GM18867 (cell line): ENCODE data around the gene CDC16.
A peak's percentile ranks its signal among the peaks of the same experiment; 100 is the strongest.
"Not testable (repeated sequence)": the region's sequence is repeated elsewhere in the genome, so short reads cannot be mapped to it uniquely, and the experiment has no call there.

Experiments
- ATAC-seq: cut with Tn5 transposase; IDR thresholded peaks from one replicate; pipeline ENCODE4 v1.9.1; 2021; ENCODE audit warnings: mild to moderate bottlenecking, moderate library complexity; ENCODE audit not compliant: unreplicated experiment

CDC16 gene

DNA sequence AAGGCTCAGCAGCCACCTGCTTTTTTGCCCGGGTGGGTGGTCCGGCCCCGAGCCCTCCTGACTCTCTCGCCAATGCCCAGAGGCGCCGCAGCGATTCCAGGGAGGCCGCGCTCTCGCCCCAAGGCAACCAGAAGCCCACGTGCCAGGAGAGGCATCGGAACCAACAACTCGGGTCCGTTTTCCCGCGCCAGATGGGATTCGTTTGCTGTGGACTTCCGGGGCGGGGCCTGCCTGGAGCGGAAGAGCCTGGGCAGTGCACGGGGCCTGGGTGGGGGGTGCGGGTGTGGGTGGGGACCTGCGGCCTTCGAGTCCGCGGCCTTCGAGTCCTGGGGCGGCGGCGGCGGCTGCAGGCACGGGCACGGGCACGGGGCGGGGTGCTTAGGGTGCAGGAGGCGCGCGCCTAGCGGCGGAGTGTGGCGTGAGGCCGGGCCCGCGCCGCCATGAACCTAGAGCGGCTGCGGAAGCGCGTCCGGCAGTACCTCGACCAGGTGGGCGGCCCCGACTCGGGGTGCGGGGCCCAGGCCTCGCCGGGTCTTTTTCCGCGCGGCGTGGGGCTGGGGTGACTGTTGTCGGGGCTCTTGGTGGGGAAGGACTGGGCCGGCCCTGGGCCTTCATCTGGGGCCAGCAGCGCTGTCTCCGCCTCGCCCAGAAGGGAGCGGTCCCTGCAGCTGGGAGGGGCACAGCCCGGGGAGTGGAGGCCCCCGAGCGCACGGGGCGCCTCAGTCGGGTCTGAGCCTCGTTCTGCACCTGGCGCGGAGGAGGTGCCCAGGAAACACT is at the start of gene CDC16:
TSS of gene CDC16 (plus strand) at position 253 of the 777 bp plus-strand sequence. CDS start at position 441, 188 bp downstream.
- ATAC-seq: peak; percentile 84

GRCh38 chr13:114185182-114185971 is 49.3 kb upstream of the CDC16 start:
- ATAC-seq: no peak

- ATAC-seq: no peak
Measured at GRCh38 chr13:114194853-114195252, 39.8 kb upstream of the CDC16 start.

- ATAC-seq: no peak
Measured at GRCh38 chr13:114196629-114197028, 38.1 kb upstream of the CDC16 start.

DNA sequence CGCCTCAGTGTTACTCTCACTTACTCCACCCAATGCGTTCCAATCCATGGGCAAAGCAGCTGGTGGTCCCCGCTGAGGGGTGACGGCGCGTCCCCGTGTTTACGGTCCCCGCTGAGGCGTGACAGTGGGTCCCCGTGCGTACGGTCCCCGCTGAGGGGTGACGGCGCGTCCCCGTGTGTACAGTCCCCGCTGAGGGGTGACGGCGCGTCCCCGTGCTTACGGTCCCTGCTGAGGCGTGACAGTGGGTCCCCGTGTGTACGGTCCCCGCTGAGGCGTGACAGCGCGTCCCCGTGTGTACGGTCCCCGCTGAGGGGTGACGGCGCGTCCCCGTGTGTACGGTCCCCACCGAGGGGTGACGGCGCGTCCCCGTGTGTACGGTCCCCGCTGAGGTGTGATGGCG is 36.1 kb upstream of the CDC16 start:
- ATAC-seq: no peak

DNA sequence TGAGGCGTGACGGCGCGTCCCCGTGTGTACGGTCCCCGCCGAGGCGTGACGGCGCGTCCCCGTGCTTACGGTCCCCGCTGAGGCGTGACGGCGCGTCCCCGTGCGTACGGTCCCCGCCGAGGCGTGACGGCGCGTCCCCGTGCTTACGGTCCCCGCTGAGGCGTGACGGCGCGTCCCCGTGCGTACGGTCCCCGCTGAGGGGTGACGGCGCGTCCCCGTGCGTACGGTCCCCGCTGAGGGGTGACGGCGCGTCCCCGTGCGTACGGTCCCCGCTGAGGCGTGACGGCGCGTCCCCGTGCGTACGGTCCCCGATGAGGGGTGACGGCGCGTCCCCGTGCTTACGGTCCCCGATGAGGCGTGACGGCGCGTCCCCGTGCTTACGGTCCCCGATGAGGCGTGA is 35.2 kb upstream of the CDC16 start:
- ATAC-seq: not testable (repeated sequence)

GRCh38 chr13:114199954-114200353 is 34.7 kb upstream of the CDC16 start:
- ATAC-seq: no peak

- ATAC-seq: no peak
Measured at GRCh38 chr13:114200399-114200911, 34.2 kb upstream of the CDC16 start.

- no peak for ATAC-seq
Measured at GRCh38 chr13:114202581-114202980, 32.1 kb upstream of the CDC16 start.

DNA sequence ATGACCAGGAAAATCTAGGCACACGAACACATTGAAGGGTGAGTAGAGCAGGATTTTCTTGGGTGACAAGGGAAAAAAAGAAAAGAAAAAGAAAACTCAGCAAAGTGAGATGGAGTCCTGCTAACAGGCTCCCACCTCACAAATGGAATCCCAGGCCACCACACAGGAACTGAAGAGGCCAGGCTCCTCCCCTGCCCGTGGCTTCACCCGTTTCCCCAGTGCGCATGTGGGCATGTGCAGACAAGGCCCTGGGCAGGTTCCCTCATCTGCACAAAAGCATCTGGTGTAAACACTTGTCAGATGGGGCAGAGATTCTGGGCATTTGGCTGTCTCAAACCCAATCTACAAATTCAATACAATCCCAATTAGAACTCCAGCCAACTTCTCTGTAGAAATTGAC is 31.2 kb upstream of the CDC16 start:
- no peak for ATAC-seq

GRCh38 chr13:114204894-114205293 is 29.8 kb upstream of the CDC16 start:
- ATAC-seq: no peak

- ATAC-seq: no peak
Measured at GRCh38 chr13:114208134-114208533, 26.6 kb upstream of the CDC16 start.

DNA sequence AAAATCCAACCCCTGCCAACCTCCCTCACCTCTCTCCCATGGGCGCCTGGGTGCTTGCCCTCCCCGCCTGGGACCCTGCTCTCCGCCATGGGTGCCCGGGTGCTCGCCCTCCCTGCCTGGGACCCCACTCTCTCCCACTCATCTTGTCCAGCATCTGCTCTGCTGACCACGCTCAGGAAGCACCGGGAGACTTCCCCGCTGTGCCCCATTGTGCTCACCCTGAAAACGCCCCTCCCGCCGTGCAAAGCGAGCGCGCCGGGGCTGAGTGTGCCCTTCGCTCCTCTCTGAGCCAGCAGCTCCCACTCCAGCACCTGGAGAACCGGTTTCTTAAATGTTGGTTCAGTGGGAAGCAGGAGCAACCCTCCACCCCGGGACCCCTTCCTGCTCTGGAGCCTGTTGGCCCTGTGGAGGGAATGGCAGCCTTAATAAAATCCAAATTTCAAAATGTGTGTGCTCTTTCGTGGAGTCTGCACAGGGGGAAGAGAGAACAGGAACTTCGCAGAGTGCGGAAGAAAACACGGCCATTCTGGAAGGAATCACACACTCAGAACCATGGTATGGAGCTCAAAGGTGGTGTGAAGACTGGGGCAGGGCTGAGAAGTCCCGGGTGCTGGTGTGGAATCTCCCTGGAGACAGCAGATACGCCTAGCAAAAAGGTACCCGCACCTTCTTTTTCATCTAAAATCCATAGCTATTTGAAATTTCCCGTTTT is 23.1 kb upstream of the CDC16 start:
- ATAC-seq: no peak

DNA sequence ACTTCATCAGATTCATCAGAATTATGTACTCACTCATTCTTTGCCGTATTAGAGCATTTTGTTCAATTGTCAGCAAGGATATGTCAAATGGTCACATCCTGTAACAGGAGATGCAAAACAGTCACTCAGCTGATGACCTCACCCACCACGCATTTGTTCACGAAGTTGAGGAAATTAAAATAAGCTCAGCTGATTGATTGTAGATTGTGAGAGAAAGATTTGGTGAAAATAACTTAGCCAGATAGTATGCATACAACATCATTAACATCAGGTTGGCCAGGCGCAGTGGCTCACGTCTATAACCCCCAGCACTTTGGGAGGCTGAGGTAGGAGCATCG is 22.6 kb upstream of the CDC16 start:
- no peak for ATAC-seq

GRCh38 chr13:114213980-114214379 is 20.7 kb upstream of the CDC16 start:
- no peak for ATAC-seq

GRCh38 chr13:114219392-114219791 is 15.3 kb upstream of the CDC16 start:
- ATAC-seq: no peak

DNA sequence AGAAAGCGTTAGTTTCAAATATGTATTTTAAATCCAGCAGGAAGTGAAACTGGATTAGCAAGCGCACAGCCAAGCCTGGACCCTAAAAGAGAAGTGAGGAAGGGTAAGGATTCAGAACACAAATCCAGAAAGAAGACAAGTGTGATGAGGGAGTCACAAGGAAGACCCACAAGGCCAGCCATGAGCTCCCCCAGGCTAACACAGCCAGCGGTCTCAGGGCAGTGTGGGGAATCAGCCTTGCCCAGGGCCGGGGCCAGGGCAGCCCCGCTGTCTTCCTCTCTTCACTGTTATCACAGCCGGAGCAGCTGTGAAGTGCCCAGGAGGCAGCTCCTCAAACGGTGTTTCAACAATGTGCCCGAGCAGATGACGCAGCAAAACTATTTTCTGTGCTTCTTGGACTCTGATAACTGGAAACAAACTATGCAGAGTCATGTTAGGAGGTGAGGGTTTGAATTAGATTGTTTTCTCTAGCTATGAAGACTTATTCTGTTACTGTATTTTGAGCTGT is 12.2 kb upstream of the CDC16 start:
- no peak for ATAC-seq

DNA sequence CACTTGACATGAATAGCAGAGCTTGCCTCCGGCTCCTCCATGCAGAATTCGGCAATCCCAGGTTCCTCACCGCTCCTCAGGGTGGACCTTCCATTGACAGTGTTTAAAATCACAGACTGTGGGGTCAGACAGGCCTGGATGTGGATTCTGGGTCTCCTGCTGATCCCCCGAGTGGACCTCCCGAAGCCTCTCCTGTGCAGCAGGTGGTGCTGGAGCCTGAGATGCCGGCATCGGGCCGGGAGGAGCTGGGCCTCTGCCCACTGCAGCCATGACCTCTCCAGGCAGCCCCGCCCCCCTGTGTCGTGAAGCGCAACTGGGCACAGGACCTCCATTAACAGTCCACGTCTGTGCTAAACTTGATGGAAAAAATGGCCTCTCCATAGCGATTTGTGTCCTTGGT is 10.5 kb upstream of the CDC16 start:
- no peak for ATAC-seq

DNA sequence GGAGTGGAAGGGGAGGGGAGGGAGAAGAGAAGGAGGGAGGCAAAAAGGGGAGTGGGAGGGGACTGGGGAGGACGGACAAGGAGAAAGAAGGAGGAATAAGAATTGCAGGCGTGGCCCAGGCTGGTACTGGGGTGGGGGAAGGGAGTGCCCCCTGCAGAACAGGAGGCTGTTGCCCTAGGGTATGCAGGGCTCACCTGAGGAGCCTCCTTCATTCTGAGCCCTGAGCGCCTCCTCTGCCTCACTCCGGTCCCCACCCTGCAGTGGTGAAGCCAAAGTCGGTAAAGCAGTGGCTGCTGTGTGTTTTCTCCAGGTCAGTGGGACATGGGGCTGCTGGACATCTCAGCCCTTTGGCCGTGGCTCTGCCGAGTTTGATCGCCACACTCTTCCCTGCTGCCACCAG is 9.1 kb upstream of the CDC16 start:
- no peak for ATAC-seq

GRCh38 chr13:114226088-114226487 is 8.6 kb upstream of the CDC16 start:
- no peak for ATAC-seq

GRCh38 chr13:114226699-114227323 is 7.9 kb upstream of the CDC16 start:
- ATAC-seq: peak; percentile 82
